ENCODE data around the gene SLC39A11. TPM values are rescaled to one million over a fixed set of nuclear protein-coding genes. Genes with fewer than 3 reads are reported as not detected.

The SLC39A11 gene
- 57.1 and 84.3 TPM in 2 replicates for total RNA-seq (2021)
- Bru-seq, nascent RNA, result percentile 62 among the genes with signal in this experiment
- percentile 62 among the genes with signal in this experiment for BruChase-seq, experiment 1, labeled RNA remaining after a 2-hour chase
- percentile 50 among the genes with signal in this experiment for BruChase-seq, experiment 2, labeled RNA remaining after a 6-hour chase
- long read RNA-seq, transcript SLC39A11-202 (10 exons, 2,752 nt), result minor isoform, 7 of 73 reads
- long read RNA-seq, transcript SLC39A11-201 (10 exons, 2,737 nt), result major isoform, 27 of 73 reads
- long read RNA-seq, partial matches to known transcripts, result 3 of 73 reads
- long read RNA-seq, other reads (novel, unspliced or antisense), result 36 of 73 reads

- Histone ChIP-seq H3K27ac (no peak within 1 kb of the TSS), H3K4me2 (peak within 1 kb of the TSS; percentile 83), H3K27me3 (ENCODE audit: insufficient read depth, low read depth) (no peaks in the 10 kb centered on the region), H3K9me3 (ENCODE audit: insufficient read depth, low read depth) (no peaks in the 10 kb centered on the region), H3K4me1 (replicated peaks; ENCODE audit: insufficient read depth) (peaks cover 6% of the 10 kb centered on the region; the same call in 1 of the 2 replicates), H3K36me3 (ENCODE audit: low read depth) (no peaks in the 10 kb centered on the region), H4K20me1 (ENCODE audit: insufficient read depth) (no peaks in the 10 kb centered on the region), H2AFZ (peak within 1 kb of the TSS; percentile 78), H3F3A (ENCODE audit: insufficient read depth, low read depth) (no peaks in the 10 kb centered on the region), H3K9me2 (ENCODE audit: insufficient read depth) (no peaks in the 10 kb centered on the region), H3K4me3 (peak within 1 kb of the TSS; percentile 59), H3K79me2 (ENCODE audit: low read depth) (peaks cover 5% of the 10 kb centered on the region; the same call in 1 of the 2 replicates)
- ChIA-PET CTCF (interaction anchor here (0.7 kb wide), 1 partner anchor 33 kb away, joined by 5 read pairs; no protein-coding TSS in a partner anchor), POLR2A (ENCODE audit: unreplicated experiment) (interaction anchor here (0.7 kb wide), 1 partner anchor 29 kb away, joined by 4 read pairs; no protein-coding TSS in a partner anchor)
- intact Hi-C loops (cut with micrococcal nuclease; ENCODE audit: unreplicated experiment), result loop anchor here (10.0 kb wide), 1 partner anchor 88 kb away; no protein-coding TSS in a partner anchor
- TF ChIP-seq CTCF (conservative IDR thresholded peaks at IDR 0.05), result no peak
- no peak for TF ChIP-seq EZH2 (IDR thresholded peaks at IDR 0.05; ENCODE audit: low read depth)
- DNase-seq, result peak; percentile 85 to 90
- BruUV-seq (replicated peaks), result no TSS peak
These were observed at the start of gene SLC39A11 for GRCh38 chr17:73092523-73093135. SLC39A11 (minus strand) TSS chr17:73092688; CDS start chr17:73088764, 3,924 bp downstream.

- no peak for TF ChIP-seq EZH2 (IDR thresholded peaks at IDR 0.05; ENCODE audit: low read depth)
- no peak for TF ChIP-seq CTCF (conservative IDR thresholded peaks at IDR 0.05)
- intact Hi-C loops (cut with micrococcal nuclease; ENCODE audit: unreplicated experiment), result no loop called here
- no peaks in the 10 kb centered on the region for H3K4me1 ChIP-seq (replicated peaks; ENCODE audit: insufficient read depth)
These were observed 48.9 kb upstream of the SLC39A11 start for GRCh38 chr17:73141411-73141810.

GRCh38 chr17:73140566-73140965 is 48.1 kb upstream of the SLC39A11 start:
- Histone ChIP-seq H3K36me3 (ENCODE audit: low read depth) (no peaks in the 10 kb centered on the region), H3K27me3 (ENCODE audit: insufficient read depth, low read depth) (no peaks in the 10 kb centered on the region), H3K9me2 (ENCODE audit: insufficient read depth) (no peaks in the 10 kb centered on the region), H3K4me2 (no peak overlapping the region), H4K20me1 (ENCODE audit: insufficient read depth) (no peaks in the 10 kb centered on the region), H2AFZ (no peak overlapping the region), H3K4me3 (no peak overlapping the region), H3K79me2 (ENCODE audit: low read depth) (no peaks in the 10 kb centered on the region), H3K27ac (no peak overlapping the region), H3F3A (ENCODE audit: insufficient read depth, low read depth) (no peaks in the 10 kb centered on the region), H3K4me1 (replicated peaks; ENCODE audit: insufficient read depth) (no peaks in the 10 kb centered on the region), H3K9me3 (ENCODE audit: insufficient read depth, low read depth) (no peaks in the 10 kb centered on the region)
- ChIA-PET POLR2A (ENCODE audit: unreplicated experiment) (interaction anchor here (0.6 kb wide), 1 partner anchor 413 kb away, joined by 3 read pairs; no protein-coding TSS in a partner anchor), CTCF (no interaction called here)
- TF ChIP-seq CTCF (conservative IDR thresholded peaks at IDR 0.05), result no peak
- no peak for TF ChIP-seq EZH2 (IDR thresholded peaks at IDR 0.05; ENCODE audit: low read depth)
- intact Hi-C loops (cut with micrococcal nuclease; ENCODE audit: unreplicated experiment), result no loop called here
- no TSS peak for BruUV-seq (replicated peaks)
- no peak for DNase-seq

More at GRCh38 chr17:73141411-73141810, 48.9 kb upstream of the SLC39A11 start:
- H3K4me3 ChIP-seq, result no peak overlapping the region
- H3K4me2 ChIP-seq, result no peak overlapping the region
- no peaks in the 10 kb centered on the region for H3K27me3 ChIP-seq (ENCODE audit: insufficient read depth, low read depth)
- no peak for DNase-seq
- POLR2A ChIA-PET (ENCODE audit: unreplicated experiment), result no interaction called here
- no peaks in the 10 kb centered on the region for H3K9me2 ChIP-seq (ENCODE audit: insufficient read depth)
- BruUV-seq (replicated peaks), result no TSS peak
- no peaks in the 10 kb centered on the region for H4K20me1 ChIP-seq (ENCODE audit: insufficient read depth)
- H3F3A ChIP-seq (ENCODE audit: insufficient read depth, low read depth), result no peaks in the 10 kb centered on the region
- no peaks in the 10 kb centered on the region for H3K9me3 ChIP-seq (ENCODE audit: insufficient read depth, low read depth)
- no peaks in the 10 kb centered on the region for H3K79me2 ChIP-seq (ENCODE audit: low read depth)
- H3K27ac ChIP-seq, result no peak overlapping the region
- CTCF ChIA-PET, result no interaction called here
- no peaks in the 10 kb centered on the region for H3K36me3 ChIP-seq (ENCODE audit: low read depth)
- H2AFZ ChIP-seq, result no peak overlapping the region

Data from PC-9 (cell line).